ENCODE results near the gene INKA2.

- TF ChIP-seq POLR2AphosphoS5 (IDR thresholded peaks at IDR 0.05; ENCODE audit: low read depth, low read length): no peak
- no peak for TF ChIP-seq POLR2A (IDR thresholded peaks at IDR 0.05; ENCODE audit: low read depth, low read length)
These were observed 15.8 kb upstream of the INKA2 start for GRCh38 chr1:111754984-111755330.
